Caco-2 (cell line): ENCODE data around the gene TLE5. TPM values are rescaled to one million over a fixed set of nuclear protein-coding genes. Genes with fewer than 3 reads are reported as not detected.

Source experiments
- BruUV-seq: library from RNA; stranded (reverse); fragments of 400-500 nt; replicated peaks from 2 replicates; lab custom pipeline; 2021; lab: Mats Ljungman, UMichigan
- CTCF ChIA-PET: fragments of 300-600 bp; sonication (Branson Sonifier 250); formaldehyde crosslinking; loops from one replicate; lab custom pipeline; 2022; ENCODE audit warnings: antibody characterized with exemption; lab: Charles Lee
- POLR2A ChIA-PET: fragments of 300-600 bp; sonication (Branson Sonifier 250); formaldehyde crosslinking; loops from one replicate; lab custom pipeline; 2022; ENCODE audit warnings: antibody characterized with exemption; lab: Charles Lee
- DNase-seq, 2 experiments: peaks; one replicate each; pipeline versions ENCODE4 v3.0.0 to v3.0.0-alpha.2; 2020 to 2022
- H3K27me3 ChIP-seq: replicated peaks from 2 replicates; pipeline ENCODE4 v1.6.0; 2011; ENCODE audit warnings: low read length; ENCODE audit not compliant: control insufficient read depth, insufficient read depth
- H3K36me3 ChIP-seq: 2 replicates; pipeline ENCODE4 v1.5.1; 2011; ENCODE audit warnings: low read length; ENCODE audit not compliant: control insufficient read depth, insufficient read depth
- H3K4me1 ChIP-seq: fragments of 250-450 bp; sonication (Bioruptor Pico); 2 replicates; pipeline ENCODE4 v1.5.1; 2020; ENCODE audit warnings: mild to moderate bottlenecking
- H3K4me3 ChIP-seq: 2 replicates; pipeline ENCODE4 v1.5.1; 2011; ENCODE audit warnings: low read depth, mild to moderate bottlenecking, control low read depth, low read length
- H3K9me3 ChIP-seq: fragments of 250-450 bp; sonication (Bioruptor Pico); 2 replicates; pipeline ENCODE4 v1.5.1; 2020; ENCODE audit warnings: mild to moderate bottlenecking, moderate library complexity
- H3K27ac Mint-ChIP-seq: one replicate; pipeline ENCODE4 v1.8.0; 2022; ENCODE audit warnings: mixed read lengths; ENCODE audit not compliant: unreplicated experiment
- H3K27me3 Mint-ChIP-seq: one replicate; pipeline ENCODE4 v1.8.0; 2022; ENCODE audit warnings: mixed read lengths; ENCODE audit not compliant: insufficient read depth, unreplicated experiment
- H3K36me3 Mint-ChIP-seq: one replicate; pipeline ENCODE4 v1.8.0; 2022; ENCODE audit warnings: mild to moderate bottlenecking, mixed read lengths; ENCODE audit not compliant: insufficient read depth, unreplicated experiment
- H3K4me1 Mint-ChIP-seq: one replicate; pipeline ENCODE4 v1.8.0; 2022; ENCODE audit warnings: low read depth, mixed read lengths; ENCODE audit not compliant: unreplicated experiment
- H3K4me3 Mint-ChIP-seq: one replicate; pipeline ENCODE4 v1.8.0; 2022; ENCODE audit warnings: mild to moderate bottlenecking, moderate library complexity, mixed read lengths; ENCODE audit not compliant: unreplicated experiment
- H3K9me3 Mint-ChIP-seq: one replicate; pipeline ENCODE4 v1.8.0; 2022; ENCODE audit warnings: mixed read lengths; ENCODE audit not compliant: unreplicated experiment
- CTCF ChIP-seq, 2 experiments: fragments of 200-600 bp in 1 of 2; IDR thresholded peaks; 1 replicate in 1 of 2; 2 replicates in 1 of 2; pipeline versions ENCODE4 v1.5.1 to v1.8.0; 2011 to 2022; ENCODE audit warnings: antibody characterized with exemption in 1 of 2, control low read depth in 1 of 2, inconsistent platforms in 1 of 2, low read depth in 1 of 2, low read length in 1 of 2, mild to moderate bottlenecking in 1 of 2, moderate library complexity in 1 of 2; ENCODE audit not compliant: insufficient read depth in 1 of 2, severe bottlenecking in 1 of 2, unreplicated experiment in 1 of 2
- intact Hi-C: fragments of 100-400 bp; cut with micrococcal nuclease; formaldehyde crosslinking; loops from one replicate; pipeline ENCODE4 v1.10.0; 2022; ENCODE audit not compliant: unreplicated experiment
- total RNA-seq: library from RNA; stranded (reverse); gene quantifications from 2 replicates; pipeline ENCODE4 v1.2.3, GENCODE V29; 2022

The TLE5 gene
- total RNA-seq, 1 experiment from 2014 or later: 132 TPM

GRCh38 chr19:3003046-3003445 is 59.2 kb downstream of the TLE5 start:
- DNase-seq: no peak
- Mint-ChIP-seq H3K9me3 (no peaks in the 10 kb centered on the region), H3K4me1 (no peaks in the 10 kb centered on the region), H3K36me3 (peaks cover 5% of the 10 kb centered on the region), H3K27me3 (no peaks in the 10 kb centered on the region), H3K27ac (no peak overlapping the region), H3K4me3 (no peak overlapping the region)
- intact Hi-C loops: no loop called here
- Histone ChIP-seq H3K9me3 (no peaks in the 10 kb centered on the region), H3K4me3 (no peak overlapping the region), H3K27me3 (no peaks in the 10 kb centered on the region), H3K36me3 (no peaks in the 10 kb centered on the region), H3K4me1 (no peaks in the 10 kb centered on the region)
- CTCF ChIA-PET: no interaction called here
- no peak for TF ChIP-seq CTCF (IDR thresholded peaks at IDR 0.05; ENCODE audit: insufficient read depth in 1 of 2, low read depth in 1 of 2, low read length in 1 of 2, severe bottlenecking in 1 of 2, unreplicated experiment in 1 of 2)
- BruUV-seq: no TSS peak
- POLR2A ChIA-PET: no interaction called here

Other genes with a start within 250 kb of the TLE5 start
- gene ZNF554, start 242.6 kb downstream of the TLE5 start, total RNA-seq: 3.6 and 3.7 TPM in 2 replicates
- 4.7 and 6.2 TPM in 2 replicates for gene ZNF555, start 221.0 kb downstream of the TLE5 start, total RNA-seq
- gene ZNF556, start 195.2 kb downstream of the TLE5 start, total RNA-seq: 0.57 and 0.93 TPM in 2 replicates
- 5.8 and 7.6 TPM in 2 replicates for gene ZNF57, start 161.6 kb downstream of the TLE5 start, total RNA-seq
- gene ZNF77, start 117.5 kb downstream of the TLE5 start, total RNA-seq: 6.3 and 6.6 TPM in 2 replicates
- gene TLE6, start 84.9 kb downstream of the TLE5 start, total RNA-seq: 1.4 and 1.9 TPM in 2 replicates
- gene TLE2, start 33.2 kb downstream of the TLE5 start, total RNA-seq: 29.2 and 31.3 TPM in 2 replicates
- 50.0 and 50.7 TPM in 2 replicates for gene GNA11, start 31.9 kb upstream of the TLE5 start, total RNA-seq
- not detected in 2 replicates for gene GNA15, start 73.5 kb upstream of the TLE5 start, total RNA-seq
- gene S1PR4, start 116.3 kb upstream of the TLE5 start, total RNA-seq: not detected in 2 replicates
- 87.3 and 94.2 TPM in 2 replicates for gene NCLN, start 123.4 kb upstream of the TLE5 start, total RNA-seq
- 0.07 TPM in 1 of 2 replicates, not detected in the other for gene CELF5, start 162.2 kb upstream of the TLE5 start, total RNA-seq